GM23338 (cell line): Measurements from ENCODE around the gene PIK3CB. TPM values are rescaled to one million over a fixed set of nuclear protein-coding genes. Genes with fewer than 3 reads are reported as not detected.

Experiments used
- ATAC-seq: fragments of 200-7000 bp; cut with Tn5 transposase; 3 replicates; pipeline ENCODE4 v1.9.1; 2020
- DNase-seq: peaks from one replicate; pipeline ENCODE4 v3.0.0-alpha.2; 2015; ENCODE audit warnings: low spot score
- H2AFZ ChIP-seq: fragments of 200-600 bp; sonication (generic); 2 replicates; pipeline ENCODE4 v1.8.0; 2016; ENCODE audit warnings: antibody characterized with exemption, mild to moderate bottlenecking, moderate library complexity
- H3F3A ChIP-seq: fragments of 200-600 bp; sonication (generic); replicated peaks from 2 replicates; pipeline ENCODE4 v1.8.0; 2017; ENCODE audit warnings: antibody characterized with exemption, mixed run types, low read depth
- H3K27ac ChIP-seq: fragments of 200-600 bp; sonication (generic); 2 replicates; pipeline ENCODE4 v1.6.1; 2016; ENCODE audit warnings: low read depth
- H3K27me3 ChIP-seq: fragments of 200-600 bp; sonication (generic); 2 replicates; pipeline ENCODE4 v1.8.0; 2016; ENCODE audit warnings: mild to moderate bottlenecking, mixed run types, moderate library complexity; ENCODE audit not compliant: insufficient read depth
- H3K36me3 ChIP-seq: fragments of 200-600 bp; sonication (generic); 2 replicates; pipeline ENCODE4 v1.8.0; 2016; ENCODE audit warnings: mild to moderate bottlenecking; ENCODE audit not compliant: insufficient read depth
- H3K4me1 ChIP-seq: fragments of 200-600 bp; sonication (generic); 2 replicates; pipeline ENCODE4 v1.8.0; 2016; ENCODE audit warnings: mild to moderate bottlenecking, moderate library complexity; ENCODE audit not compliant: insufficient read depth
- H3K4me2 ChIP-seq: fragments of 200-600 bp; sonication (generic); 2 replicates; pipeline ENCODE4 v1.7.1; 2017; ENCODE audit warnings: mixed run types
- H3K4me3 ChIP-seq: fragments of 200-600 bp; sonication (generic); 2 replicates; pipeline ENCODE4 v1.6.1; 2016; ENCODE audit warnings: mixed run types
- H3K79me2 ChIP-seq: fragments of 200-600 bp; sonication (generic); replicated peaks from 2 replicates; pipeline ENCODE4 v1.8.0; 2017; ENCODE audit warnings: mild to moderate bottlenecking; ENCODE audit not compliant: insufficient read depth
- H3K9me2 ChIP-seq: fragments of 200-600 bp; sonication (generic); 2 replicates; pipeline ENCODE4 v1.8.0; 2017; ENCODE audit not compliant: insufficient read depth
- H4K20me1 ChIP-seq: fragments of 200-600 bp; sonication (generic); replicated peaks from 2 replicates; pipeline ENCODE4 v1.8.0; 2017; ENCODE audit warnings: mild to moderate bottlenecking; ENCODE audit not compliant: insufficient read depth
- H3K27ac Mint-ChIP-seq: 2 replicates; pipeline ENCODE4 v1.8.0; 2020; ENCODE audit warnings: inconsistent platforms, mild to moderate bottlenecking, moderate library complexity, mixed read lengths
- H3K27me3 Mint-ChIP-seq: 3 replicates; pipeline ENCODE4 v1.8.0; 2022; ENCODE audit warnings: low read depth, mild to moderate bottlenecking, moderate library complexity, mixed read lengths, inconsistent platforms; ENCODE audit not compliant: insufficient read depth, poor library complexity
- H3K36me3 Mint-ChIP-seq: 3 replicates; pipeline ENCODE4 v1.8.0; 2021; ENCODE audit warnings: low read depth, mild to moderate bottlenecking, inconsistent platforms, moderate library complexity, mixed read lengths
- H3K4me1 Mint-ChIP-seq: 3 replicates; pipeline ENCODE4 v1.8.0; 2020; ENCODE audit warnings: mild to moderate bottlenecking, inconsistent platforms, mixed read lengths
- H3K4me3 Mint-ChIP-seq: 3 replicates; pipeline ENCODE4 v1.8.0; 2021; ENCODE audit warnings: moderate library complexity, mild to moderate bottlenecking, inconsistent platforms, mixed read lengths
- H3K9me3 Mint-ChIP-seq: 3 replicates; pipeline ENCODE4 v1.8.0; 2020; ENCODE audit warnings: moderate library complexity, mild to moderate bottlenecking, inconsistent platforms, mixed read lengths
- CREB1 ChIP-seq: fragments of 250-450 bp; sonication (Bioruptor Pico); IDR thresholded peaks from 2 replicates; pipeline ENCODE4 v1.5.0; 2020; ENCODE audit warnings: low read depth, mild to moderate bottlenecking, moderate library complexity
- EZH2 ChIP-seq: fragments of 200-600 bp; sonication (generic); IDR thresholded peaks from one replicate; pipeline ENCODE4 v1.8.0; 2017; ENCODE audit warnings: antibody characterized with exemption, mild to moderate bottlenecking, low read depth; ENCODE audit not compliant: unreplicated experiment
- EZH2phosphoT487 ChIP-seq: fragments of 200-600 bp; sonication (generic); IDR thresholded peaks from one replicate; pipeline ENCODE4 v1.8.1; 2018; ENCODE audit warnings: antibody characterized with exemption; ENCODE audit not compliant: unreplicated experiment
- NANOG ChIP-seq: IDR thresholded peaks from 2 replicates; pipeline ENCODE4 v1.6.1; 2016; ENCODE audit warnings: antibody characterized with exemption, borderline replicate concordance
- POLR2AphosphoS5 ChIP-seq: IDR thresholded peaks from 2 replicates; pipeline ENCODE4 v1.6.1; 2016; ENCODE audit warnings: antibody characterized with exemption, low read depth
- STAT1 ChIP-seq: IDR thresholded peaks from one replicate; pipeline ENCODE4 v1.6.1; 2016; ENCODE audit warnings: antibody characterized with exemption; ENCODE audit not compliant: unreplicated experiment
- ZNF331 ChIP-seq: fragments of 250-450 bp; sonication (Bioruptor Pico); IDR thresholded peaks from 2 replicates; pipeline ENCODE4 v1.5.0; 2020; ENCODE audit warnings: low read depth, mild to moderate bottlenecking, moderate library complexity
- polyA plus RNA-seq: library from polyadenylated mRNA; unstranded; fragments of >200 nt; fragmentation: Nextera tagmentation; extraction: Ambion mirVana; gene quantifications from 2 replicates; pipeline ENCODE4 v1.2.1, GENCODE V29; 2016
- total RNA-seq: library from RNA; depleted of rRNA; stranded (reverse); fragments of >200 nt; shearing (Covaris generic); gene quantifications from 2 replicates; pipeline ENCODE4 v1.2.3, GENCODE V29; 2014
- TF ChIP-seq, protein P1 (sequence below): fragments of 250-450 bp; sonication (Bioruptor Pico); IDR thresholded peaks from 2 replicates; pipeline ENCODE4 v1.5.0; 2020; ENCODE audit warnings: mild to moderate bottlenecking, moderate library complexity
- TF ChIP-seq, protein P2 (sequence below), 2 experiments: fragments of 200-600 bp in 1 of 2; sonication (generic) in 1 of 2; conservative IDR thresholded peaks; 2 replicates each; pipeline versions ENCODE4 v1.5.1 to v1.6.1; 2016 to 2017; ENCODE audit warnings: antibody characterized with exemption in 2 of 2, low read depth in 2 of 2, mild to moderate bottlenecking in 2 of 2, moderate library complexity in 1 of 2
- TF ChIP-seq, protein P3 (sequence below): IDR thresholded peaks from 2 replicates; pipeline ENCODE4 v1.6.1; 2016; ENCODE audit warnings: antibody characterized with exemption
- TF ChIP-seq, protein P4 (sequence below): IDR thresholded peaks from one replicate; pipeline ENCODE4 v1.6.1; 2018; ENCODE audit warnings: antibody characterized with exemption; ENCODE audit not compliant: unreplicated experiment

PIK3CB gene
- total and polyA plus RNA-seq, 2 experiments from 2014 or later: 13.3 to 32.4 TPM

DNA sequence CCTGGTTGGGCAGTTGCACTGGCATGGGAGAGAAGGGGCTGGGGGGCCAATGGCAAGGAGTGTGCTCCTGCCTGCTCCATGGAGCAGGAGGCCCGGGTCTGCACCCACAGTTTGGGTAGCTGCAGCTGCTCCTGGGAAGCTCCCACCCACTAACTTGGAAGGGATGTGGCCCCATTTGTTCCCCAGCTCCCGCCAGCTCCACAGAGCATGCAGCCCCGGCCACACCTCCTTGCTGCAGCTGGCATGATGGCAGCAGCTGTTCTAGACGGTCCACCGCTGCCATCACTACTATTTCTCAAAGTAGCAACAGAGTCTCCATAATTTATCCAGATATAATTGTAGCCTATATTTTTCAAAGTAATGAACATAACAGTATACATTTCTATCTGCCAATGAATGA lies 65.8 kb downstream of the PIK3CB start:
- ATAC-seq (no peak), DNase-seq (no peak)
- Mint-ChIP-seq H3K4me1 (no peaks in the 10 kb centered on the region), H3K36me3 (peaks cover 47% of the 10 kb centered on the region), H3K4me3 (no peak overlapping the region), H3K9me3 (peaks cover 39% of the 10 kb centered on the region), H3K27me3 (no peaks in the 10 kb centered on the region), H3K27ac (no peak overlapping the region)
- Histone ChIP-seq H3K79me2 (peaks cover 22% of the 10 kb centered on the region; the same call in 1 of the 2 replicates), H4K20me1 (no peaks in the 10 kb centered on the region; the same call in 1 of the 2 replicates), H2AFZ (no peak overlapping the region), H3K27me3 (no peaks in the 10 kb centered on the region), H3K4me2 (no peak overlapping the region), H3K27ac (no peak overlapping the region), H3K9me2 (no peaks in the 10 kb centered on the region), H3K4me1 (no peaks in the 10 kb centered on the region), H3F3A (no peaks in the 10 kb centered on the region), H3K4me3 (no peak overlapping the region), H3K36me3 (peaks cover 9% of the 10 kb centered on the region; the same call in 1 of the 2 replicates)
- no peak for TF ChIP-seq NANOG
- TF ChIP-seq, protein P1, sequence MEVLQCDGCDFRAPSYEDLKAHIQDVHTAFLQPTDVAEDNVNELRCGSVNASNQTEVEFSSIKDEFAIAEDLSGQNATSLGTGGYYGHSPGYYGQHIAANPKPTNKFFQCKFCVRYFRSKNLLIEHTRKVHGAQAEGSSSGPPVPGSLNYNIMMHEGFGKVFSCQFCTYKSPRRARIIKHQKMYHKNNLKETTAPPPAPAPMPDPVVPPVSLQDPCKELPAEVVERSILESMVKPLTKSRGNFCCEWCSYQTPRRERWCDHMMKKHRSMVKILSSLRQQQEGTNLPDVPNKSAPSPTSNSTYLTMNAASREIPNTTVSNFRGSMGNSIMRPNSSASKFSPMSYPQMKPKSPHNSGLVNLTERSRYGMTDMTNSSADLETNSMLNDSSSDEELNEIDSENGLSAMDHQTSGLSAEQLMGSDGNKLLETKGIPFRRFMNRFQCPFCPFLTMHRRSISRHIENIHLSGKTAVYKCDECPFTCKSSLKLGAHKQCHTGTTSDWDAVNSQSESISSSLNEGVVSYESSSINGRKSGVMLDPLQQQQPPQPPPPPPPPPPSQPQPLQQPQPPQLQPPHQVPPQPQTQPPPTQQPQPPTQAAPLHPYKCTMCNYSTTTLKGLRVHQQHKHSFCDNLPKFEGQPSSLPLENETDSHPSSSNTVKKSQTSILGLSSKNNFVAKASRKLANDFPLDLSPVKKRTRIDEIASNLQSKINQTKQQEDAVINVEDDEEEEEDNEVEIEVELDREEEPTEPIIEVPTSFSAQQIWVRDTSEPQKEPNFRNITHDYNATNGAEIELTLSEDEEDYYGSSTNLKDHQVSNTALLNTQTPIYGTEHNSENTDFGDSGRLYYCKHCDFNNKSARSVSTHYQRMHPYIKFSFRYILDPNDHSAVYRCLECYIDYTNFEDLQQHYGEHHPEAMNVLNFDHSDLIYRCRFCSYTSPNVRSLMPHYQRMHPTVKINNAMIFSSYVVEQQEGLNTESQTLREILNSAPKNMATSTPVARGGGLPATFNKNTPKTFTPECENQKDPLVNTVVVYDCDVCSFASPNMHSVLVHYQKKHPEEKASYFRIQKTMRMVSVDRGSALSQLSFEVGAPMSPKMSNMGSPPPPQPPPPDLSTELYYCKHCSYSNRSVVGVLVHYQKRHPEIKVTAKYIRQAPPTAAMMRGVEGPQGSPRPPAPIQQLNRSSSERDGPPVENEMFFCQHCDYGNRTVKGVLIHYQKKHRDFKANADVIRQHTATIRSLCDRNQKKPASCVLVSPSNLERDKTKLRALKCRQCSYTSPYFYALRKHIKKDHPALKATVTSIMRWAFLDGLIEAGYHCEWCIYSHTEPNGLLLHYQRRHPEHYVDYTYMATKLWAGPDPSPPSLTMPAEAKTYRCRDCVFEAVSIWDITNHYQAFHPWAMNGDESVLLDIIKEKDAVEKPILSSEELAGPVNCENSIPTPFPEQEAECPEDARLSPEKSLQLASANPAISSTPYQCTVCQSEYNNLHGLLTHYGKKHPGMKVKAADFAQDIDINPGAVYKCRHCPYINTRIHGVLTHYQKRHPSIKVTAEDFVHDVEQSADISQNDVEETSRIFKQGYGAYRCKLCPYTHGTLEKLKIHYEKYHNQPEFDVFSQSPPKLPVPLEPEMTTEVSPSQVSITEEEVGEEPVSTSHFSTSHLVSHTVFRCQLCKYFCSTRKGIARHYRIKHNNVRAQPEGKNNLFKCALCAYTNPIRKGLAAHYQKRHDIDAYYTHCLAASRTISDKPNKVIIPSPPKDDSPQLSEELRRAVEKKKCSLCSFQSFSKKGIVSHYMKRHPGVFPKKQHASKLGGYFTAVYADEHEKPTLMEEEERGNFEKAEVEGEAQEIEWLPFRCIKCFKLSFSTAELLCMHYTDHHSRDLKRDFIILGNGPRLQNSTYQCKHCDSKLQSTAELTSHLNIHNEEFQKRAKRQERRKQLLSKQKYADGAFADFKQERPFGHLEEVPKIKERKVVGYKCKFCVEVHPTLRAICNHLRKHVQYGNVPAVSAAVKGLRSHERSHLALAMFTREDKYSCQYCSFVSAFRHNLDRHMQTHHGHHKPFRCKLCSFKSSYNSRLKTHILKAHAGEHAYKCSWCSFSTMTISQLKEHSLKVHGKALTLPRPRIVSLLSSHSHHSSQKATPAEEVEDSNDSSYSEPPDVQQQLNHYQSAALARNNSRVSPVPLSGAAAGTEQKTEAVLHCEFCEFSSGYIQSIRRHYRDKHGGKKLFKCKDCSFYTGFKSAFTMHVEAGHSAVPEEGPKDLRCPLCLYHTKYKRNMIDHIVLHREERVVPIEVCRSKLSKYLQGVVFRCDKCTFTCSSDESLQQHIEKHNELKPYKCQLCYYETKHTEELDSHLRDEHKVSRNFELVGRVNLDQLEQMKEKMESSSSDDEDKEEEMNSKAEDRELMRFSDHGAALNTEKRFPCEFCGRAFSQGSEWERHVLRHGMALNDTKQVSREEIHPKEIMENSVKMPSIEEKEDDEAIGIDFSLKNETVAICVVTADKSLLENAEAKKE (CRISPR knock-in tag): no peak
- no peak for TF ChIP-seq STAT1
- no peak for TF ChIP-seq EZH2
- TF ChIP-seq EZH2phosphoT487: no peak
- no peak for TF ChIP-seq ZNF331 (CRISPR knock-in tag)
- TF ChIP-seq, protein P2, sequence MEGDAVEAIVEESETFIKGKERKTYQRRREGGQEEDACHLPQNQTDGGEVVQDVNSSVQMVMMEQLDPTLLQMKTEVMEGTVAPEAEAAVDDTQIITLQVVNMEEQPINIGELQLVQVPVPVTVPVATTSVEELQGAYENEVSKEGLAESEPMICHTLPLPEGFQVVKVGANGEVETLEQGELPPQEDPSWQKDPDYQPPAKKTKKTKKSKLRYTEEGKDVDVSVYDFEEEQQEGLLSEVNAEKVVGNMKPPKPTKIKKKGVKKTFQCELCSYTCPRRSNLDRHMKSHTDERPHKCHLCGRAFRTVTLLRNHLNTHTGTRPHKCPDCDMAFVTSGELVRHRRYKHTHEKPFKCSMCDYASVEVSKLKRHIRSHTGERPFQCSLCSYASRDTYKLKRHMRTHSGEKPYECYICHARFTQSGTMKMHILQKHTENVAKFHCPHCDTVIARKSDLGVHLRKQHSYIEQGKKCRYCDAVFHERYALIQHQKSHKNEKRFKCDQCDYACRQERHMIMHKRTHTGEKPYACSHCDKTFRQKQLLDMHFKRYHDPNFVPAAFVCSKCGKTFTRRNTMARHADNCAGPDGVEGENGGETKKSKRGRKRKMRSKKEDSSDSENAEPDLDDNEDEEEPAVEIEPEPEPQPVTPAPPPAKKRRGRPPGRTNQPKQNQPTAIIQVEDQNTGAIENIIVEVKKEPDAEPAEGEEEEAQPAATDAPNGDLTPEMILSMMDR (conservative IDR thresholded peaks at IDR 0.05; ENCODE audit: low read depth in 2 of 2): no peak
- TF ChIP-seq, protein P3, sequence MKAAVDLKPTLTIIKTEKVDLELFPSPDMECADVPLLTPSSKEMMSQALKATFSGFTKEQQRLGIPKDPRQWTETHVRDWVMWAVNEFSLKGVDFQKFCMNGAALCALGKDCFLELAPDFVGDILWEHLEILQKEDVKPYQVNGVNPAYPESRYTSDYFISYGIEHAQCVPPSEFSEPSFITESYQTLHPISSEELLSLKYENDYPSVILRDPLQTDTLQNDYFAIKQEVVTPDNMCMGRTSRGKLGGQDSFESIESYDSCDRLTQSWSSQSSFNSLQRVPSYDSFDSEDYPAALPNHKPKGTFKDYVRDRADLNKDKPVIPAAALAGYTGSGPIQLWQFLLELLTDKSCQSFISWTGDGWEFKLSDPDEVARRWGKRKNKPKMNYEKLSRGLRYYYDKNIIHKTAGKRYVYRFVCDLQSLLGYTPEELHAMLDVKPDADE: no peak
- TF ChIP-seq, protein P4, sequence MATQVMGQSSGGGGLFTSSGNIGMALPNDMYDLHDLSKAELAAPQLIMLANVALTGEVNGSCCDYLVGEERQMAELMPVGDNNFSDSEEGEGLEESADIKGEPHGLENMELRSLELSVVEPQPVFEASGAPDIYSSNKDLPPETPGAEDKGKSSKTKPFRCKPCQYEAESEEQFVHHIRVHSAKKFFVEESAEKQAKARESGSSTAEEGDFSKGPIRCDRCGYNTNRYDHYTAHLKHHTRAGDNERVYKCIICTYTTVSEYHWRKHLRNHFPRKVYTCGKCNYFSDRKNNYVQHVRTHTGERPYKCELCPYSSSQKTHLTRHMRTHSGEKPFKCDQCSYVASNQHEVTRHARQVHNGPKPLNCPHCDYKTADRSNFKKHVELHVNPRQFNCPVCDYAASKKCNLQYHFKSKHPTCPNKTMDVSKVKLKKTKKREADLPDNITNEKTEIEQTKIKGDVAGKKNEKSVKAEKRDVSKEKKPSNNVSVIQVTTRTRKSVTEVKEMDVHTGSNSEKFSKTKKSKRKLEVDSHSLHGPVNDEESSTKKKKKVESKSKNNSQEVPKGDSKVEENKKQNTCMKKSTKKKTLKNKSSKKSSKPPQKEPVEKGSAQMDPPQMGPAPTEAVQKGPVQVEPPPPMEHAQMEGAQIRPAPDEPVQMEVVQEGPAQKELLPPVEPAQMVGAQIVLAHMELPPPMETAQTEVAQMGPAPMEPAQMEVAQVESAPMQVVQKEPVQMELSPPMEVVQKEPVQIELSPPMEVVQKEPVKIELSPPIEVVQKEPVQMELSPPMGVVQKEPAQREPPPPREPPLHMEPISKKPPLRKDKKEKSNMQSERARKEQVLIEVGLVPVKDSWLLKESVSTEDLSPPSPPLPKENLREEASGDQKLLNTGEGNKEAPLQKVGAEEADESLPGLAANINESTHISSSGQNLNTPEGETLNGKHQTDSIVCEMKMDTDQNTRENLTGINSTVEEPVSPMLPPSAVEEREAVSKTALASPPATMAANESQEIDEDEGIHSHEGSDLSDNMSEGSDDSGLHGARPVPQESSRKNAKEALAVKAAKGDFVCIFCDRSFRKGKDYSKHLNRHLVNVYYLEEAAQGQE: no peak
- TF ChIP-seq CREB1: no peak
- no peak for TF ChIP-seq POLR2AphosphoS5
